Psoas muscle (tissue), 8 donors: Measurements from ENCODE around the gene SPTBN5. TPM values are rescaled to one million over a fixed set of nuclear protein-coding genes. Genes with fewer than 3 reads are reported as not detected.

ENCODE experiments used
- ATAC-seq, 4 donors: fragments of 200-7000 bp; cut with Tn5 transposase; one replicate each; pipeline ENCODE4 v1.9.1; 2020; ENCODE audit warnings: moderate library complexity in 3 of 4, mild to moderate bottlenecking in 2 of 4
- DNase-seq, 2 donors: peaks; one replicate each; pipeline ENCODE4 v3.0.0-alpha.2; 2020
- H3K27ac ChIP-seq: fragments of 200-600 bp; one replicate; pipeline ENCODE4 v1.8.0; 2022
- H3K27me3 ChIP-seq, 3 donors: fragments of 200-600 bp in 1 of 3; one replicate each; pipeline versions ENCODE4 v1.6.1 to v1.8.0; 2013 to 2022; ENCODE audit warnings: low read length in 2 of 3, mild to moderate bottlenecking in 2 of 3, moderate library complexity in 1 of 3; ENCODE audit not compliant: insufficient read depth in 3 of 3
- H3K36me3 ChIP-seq, 2 donors: fragments of 200-600 bp in 1 of 2; one replicate each; pipeline versions ENCODE4 v1.6.1 to v1.8.0; 2013 to 2022; ENCODE audit warnings: low read depth in 1 of 2, mild to moderate bottlenecking in 1 of 2, moderate library complexity in 1 of 2; ENCODE audit not compliant: insufficient read depth in 1 of 2
- H3K4me1 ChIP-seq: fragments of 200-600 bp; one replicate; pipeline ENCODE4 v1.8.0; 2022
- H3K4me3 ChIP-seq: fragments of 200-600 bp; one replicate; pipeline ENCODE4 v1.8.0; 2022; ENCODE audit warnings: mild to moderate bottlenecking
- H3K9me3 ChIP-seq: fragments of 200-600 bp; one replicate; pipeline ENCODE4 v1.8.0; 2022
- CTCF ChIP-seq: fragments of 200-600 bp; IDR thresholded peaks from one replicate; pipeline ENCODE4 v1.8.0; 2022; ENCODE audit warnings: antibody characterized with exemption
- WGBS, 3 donors: extraction: QIAGEN DNeasy Blood & Tissue Kit; methylation state at CpG; one replicate each; pipeline versions ENCODE4 v1.1.6 to v1.1.7; 2013; 5-methylcytosine and 5-hydroxymethylcytosine counted together
- intact Hi-C, 2 donors: fragments of 100-400 bp; cut with DNase I; formaldehyde crosslinking; loops; one replicate each; pipeline versions ENCODE4 v1.11.0 to v1.14.2; 2022
- polyA plus RNA-seq, 3 donors: library from polyadenylated mRNA; stranded (reverse); fragments of 200-250 nt; gene quantifications; one replicate each; pipeline ENCODE4 v1.2.3, GENCODE V29; 2013
- total RNA-seq, 4 donors: library from RNA; stranded (reverse); fragmentation: NEBNext Ultra II Directional in 2 of 4; extraction: Animal tissue kit (Norgen Biotek cat#: 25700) in 2 of 4; gene quantifications; one replicate each; pipeline versions ENCODE4 v1.2.1 to v1.2.4, GENCODE V29; 2021 to 2023
- donor health status: healthy with polysubstance abuse.
- donor health status: DM: no; HTN: no; CAD: no; lungs with moderate emphysema.
- donor health status: Bipolar disorder and iron deficiency.
- donor health status: healthy.
- donor health status: DM: yes; HTN: yes; CAD: no.
- donor health status: DM: no; HTN: no; CAD: no.
- donor health status: DM: no; HTN: no; CAD: no.
- donor health status: DM: yes; HTN: yes; CAD: no.

Gene SPTBN5
- total and polyA plus RNA-seq, 7 donors, result 0.10 to 0.47 (median 0.22) TPM

DNA sequence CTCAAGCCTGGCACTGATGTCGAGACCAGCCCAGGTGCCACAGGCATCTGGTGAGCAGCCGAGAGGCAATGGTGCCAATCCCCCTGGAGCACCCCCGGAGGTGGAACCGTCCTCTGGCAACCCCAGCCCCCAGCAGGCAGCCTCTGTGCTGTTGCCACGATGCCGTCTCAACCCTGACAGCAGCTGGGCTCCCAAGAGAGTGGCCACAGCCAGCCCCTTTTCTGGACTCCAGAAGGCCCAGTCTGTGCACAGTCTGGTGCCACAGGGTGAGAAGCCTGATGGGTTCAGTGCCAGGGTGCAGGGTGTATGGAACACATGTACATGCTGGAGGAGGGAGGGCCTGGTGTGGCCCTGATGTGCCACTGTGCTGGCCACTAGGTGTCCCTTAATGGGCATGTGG, 70.9 kb downstream of the SPTBN5 start:
- 64 to 82% (median 80%) methylated on average over 6 of the region's 6 CpGs for WGBS, 3 donors
- H3K27ac ChIP-seq, result no peak overlapping the region
- no peaks in the 10 kb centered on the region for H3K27me3 ChIP-seq
- H3K4me1 ChIP-seq, result peaks cover 3% of the 10 kb centered on the region
- peaks cover 0 to 75% of the 10 kb centered on the region in 2 donors for H3K36me3 ChIP-seq
- intact Hi-C loops, result no loop called here
- DNase-seq (no peak), ATAC-seq (no peak)
- no peak overlapping the region for H3K4me3 ChIP-seq
- H3K9me3 ChIP-seq, result no peaks in the 10 kb centered on the region
- TF ChIP-seq CTCF, result no peak

- DNase-seq (no peak), ATAC-seq (no peak)
- Histone ChIP-seq H3K36me3 (peaks cover 0 to 80% of the 10 kb centered on the region in 2 donors), H3K4me3 (no peak overlapping the region), H3K9me3 (no peaks in the 10 kb centered on the region), H3K27me3 (no peaks in the 10 kb centered on the region), H3K4me1 (peaks cover 3% of the 10 kb centered on the region), H3K27ac (no peak overlapping the region)
- whole genome bisulfite sequencing, 3 donors, result 93 to 98% (median 96%) methylated on average over 6 of the region's 6 CpGs
- no peak for TF ChIP-seq CTCF
- intact Hi-C loops, result no loop called here
Measured at GRCh38 chr15:41822471-41822870, 71.4 kb downstream of the SPTBN5 start.

- no peaks in the 10 kb centered on the region for H3K9me3 ChIP-seq
- no peak for DNase-seq
- H3K27ac ChIP-seq, result no peak overlapping the region
- no peak for TF ChIP-seq CTCF
- intact Hi-C loops, result no loop called here
- no peak for ATAC-seq
- 80 to 83% (median 82%) methylated on average over 4 of the region's 4 CpGs for WGBS, 3 donors
- no peaks in the 10 kb centered on the region for H3K4me1 ChIP-seq
- H3K27me3 ChIP-seq, result no peaks in the 10 kb centered on the region
- H3K4me3 ChIP-seq, result no peak overlapping the region
- H3K36me3 ChIP-seq, result peaks cover 0 to 86% of the 10 kb centered on the region in 2 donors
Measured at GRCh38 chr15:41821831-41822230, 72.0 kb downstream of the SPTBN5 start.

- peaks cover 0 to 95% of the 10 kb centered on the region in 2 donors for H3K36me3 ChIP-seq
- no peaks in the 10 kb centered on the region for H3K27me3 ChIP-seq
- intact Hi-C loops, result no loop called here
- 39 to 51% (median 49%) methylated on average over 4 to 6 of the region's 6 CpGs for WGBS, 3 donors
- no peaks in the 10 kb centered on the region for H3K4me1 ChIP-seq
- H3K9me3 ChIP-seq, result no peaks in the 10 kb centered on the region
- no peak overlapping the region for H3K4me3 ChIP-seq
- peak in 1 of 4 donors; percentile 34 for ATAC-seq
- no peak for TF ChIP-seq CTCF
- no peak overlapping the region for H3K27ac ChIP-seq
- peak in 1 of 2 donors; percentile 54 for DNase-seq
Measured at GRCh38 chr15:41820791-41821423, 72.9 kb downstream of the SPTBN5 start.
